Sigmoid colon (tissue), 4 donors: ENCODE data around the gene ARFIP1.

Source experiments
- EP300 ChIP-seq, 4 donors: sonication (generic); formaldehyde crosslinking; IDR thresholded peaks; one replicate each; pipeline ENCODE4 v1.6.1; 2017; ENCODE audit warnings: antibody characterized with exemption in 4 of 4
- POLR2A ChIP-seq, 2 donors: fragments of 450-650 bp; IDR thresholded peaks; one replicate each; pipeline ENCODE4 v1.6.1; 2016; ENCODE audit warnings: antibody characterized with exemption in 2 of 2, mild to moderate bottlenecking in 2 of 2, moderate library complexity in 2 of 2
- POLR2AphosphoS5 ChIP-seq, 4 donors: sonication (generic); formaldehyde crosslinking; IDR thresholded peaks; one replicate each; pipeline ENCODE4 v1.6.1; 2017; ENCODE audit warnings: antibody characterized with exemption in 4 of 4
- TF ChIP-seq, protein P1 (sequence below), 4 experiments: fragments of 450-650 bp in 3 of 4; fragments of 200-600 bp in 1 of 4; IDR thresholded peaks; one replicate each; pipeline ENCODE4 v1.5.1; 2016 to 2019; ENCODE audit warnings: antibody characterized with exemption in 4 of 4, mild to moderate bottlenecking in 3 of 4, moderate library complexity in 2 of 4

DNA sequence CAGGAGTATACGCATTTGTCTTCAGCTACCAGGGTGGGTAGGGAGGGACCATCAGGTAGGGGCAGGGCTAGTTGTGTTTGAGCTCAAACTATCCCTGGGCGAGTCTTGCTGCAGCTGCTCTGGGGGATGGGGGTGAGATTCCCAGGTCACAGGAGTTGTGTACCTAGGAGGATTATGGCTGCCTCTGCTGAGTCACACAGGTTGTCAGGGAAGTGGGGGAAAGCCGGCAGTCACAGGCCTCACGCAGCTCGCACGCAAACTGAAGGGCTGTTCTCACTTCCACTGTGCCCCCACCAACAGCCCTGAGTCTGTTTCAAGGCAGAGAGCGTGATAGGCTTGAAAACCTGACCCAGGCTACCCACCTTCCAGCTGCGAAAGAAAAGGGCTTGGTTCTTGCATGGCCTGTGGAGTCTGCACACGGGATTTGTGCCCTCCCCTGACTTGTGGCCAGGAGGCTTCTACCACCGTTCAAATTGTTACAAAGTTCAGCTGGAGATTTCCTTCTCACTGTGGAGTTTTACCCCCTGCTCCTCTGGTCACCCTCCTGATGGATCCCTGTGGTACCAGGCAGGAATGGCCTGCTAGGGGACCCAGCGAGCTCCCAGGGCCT lies 63.8 kb downstream of the ARFIP1 start:
- TF ChIP-seq, protein P1, sequence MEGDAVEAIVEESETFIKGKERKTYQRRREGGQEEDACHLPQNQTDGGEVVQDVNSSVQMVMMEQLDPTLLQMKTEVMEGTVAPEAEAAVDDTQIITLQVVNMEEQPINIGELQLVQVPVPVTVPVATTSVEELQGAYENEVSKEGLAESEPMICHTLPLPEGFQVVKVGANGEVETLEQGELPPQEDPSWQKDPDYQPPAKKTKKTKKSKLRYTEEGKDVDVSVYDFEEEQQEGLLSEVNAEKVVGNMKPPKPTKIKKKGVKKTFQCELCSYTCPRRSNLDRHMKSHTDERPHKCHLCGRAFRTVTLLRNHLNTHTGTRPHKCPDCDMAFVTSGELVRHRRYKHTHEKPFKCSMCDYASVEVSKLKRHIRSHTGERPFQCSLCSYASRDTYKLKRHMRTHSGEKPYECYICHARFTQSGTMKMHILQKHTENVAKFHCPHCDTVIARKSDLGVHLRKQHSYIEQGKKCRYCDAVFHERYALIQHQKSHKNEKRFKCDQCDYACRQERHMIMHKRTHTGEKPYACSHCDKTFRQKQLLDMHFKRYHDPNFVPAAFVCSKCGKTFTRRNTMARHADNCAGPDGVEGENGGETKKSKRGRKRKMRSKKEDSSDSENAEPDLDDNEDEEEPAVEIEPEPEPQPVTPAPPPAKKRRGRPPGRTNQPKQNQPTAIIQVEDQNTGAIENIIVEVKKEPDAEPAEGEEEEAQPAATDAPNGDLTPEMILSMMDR (IDR thresholded peaks at IDR 0.05) = no peak
- TF ChIP-seq POLR2A (IDR thresholded peaks at IDR 0.05) (no peak), EP300 (IDR thresholded peaks at IDR 0.05) (no peak), POLR2AphosphoS5 (IDR thresholded peaks at IDR 0.05) (no peak)
